Endothelial cell of umbilical vein (primary cell): Measurements from ENCODE around the gene LRRIQ1. TPM values are rescaled to one million over a fixed set of nuclear protein-coding genes. Genes with fewer than 3 reads are reported as not detected.

Experiments
- BruUV-seq: library from RNA; stranded (reverse); fragments of 400-500 nt; replicated peaks from 2 replicates; lab custom pipeline; 2021; lab: Mats Ljungman, UMichigan
- CTCF ChIA-PET: fragments of 300-600, 350-600 bp; sonication (Branson Sonifier 250); formaldehyde crosslinking; loops from one replicate; lab custom pipeline; 2021; ENCODE audit warnings: antibody characterized with exemption, inconsistent platforms; lab: Charles Lee
- POLR2A ChIA-PET: fragments of 300-600, 350-600 bp; sonication (Branson Sonifier 250); formaldehyde crosslinking; loops from one replicate; lab custom pipeline; 2021; ENCODE audit warnings: antibody characterized with exemption, inconsistent platforms; lab: Charles Lee
- DNase-seq: peaks from one replicate; pipeline ENCODE4 v3.0.0-alpha.2; 2011; ENCODE audit warnings: low read depth, low spot score
- FAIRE-seq: peaks from 2 replicates; lab custom pipeline; 2011; peaks lifted over from hg19 to GRCh38; lab: Jason Lieb, UNC
- H2AFZ ChIP-seq: 2 replicates; pipeline ENCODE4 v1.6.0; 2012; ENCODE audit warnings: low read depth, low read length, control low read depth, inconsistent platforms
- H3K27ac ChIP-seq: 2 replicates; pipeline ENCODE4 v1.5.1; 2011; ENCODE audit warnings: low read depth, mild to moderate bottlenecking, control low read depth, low read length, moderate library complexity; ENCODE audit not compliant: insufficient read depth
- H3K27me3 ChIP-seq, 2 experiments: 2 replicates each; pipeline versions ENCODE4 v1.6.0 to v1.6.1; 2011; ENCODE audit warnings: low read length in 2 of 2, mixed read lengths in 1 of 2; ENCODE audit not compliant: control insufficient read depth in 2 of 2, insufficient read depth in 2 of 2
- H3K36me3 ChIP-seq, 2 experiments: 2 replicates in 1 of 2; 3 replicates in 1 of 2; pipeline ENCODE4 v1.5.1; 2011; ENCODE audit warnings: low read length in 2 of 2, mild to moderate bottlenecking in 1 of 2, moderate library complexity in 1 of 2; ENCODE audit not compliant: control insufficient read depth in 2 of 2, insufficient read depth in 2 of 2; ENCODE audit errors: extremely low read depth in 1 of 2
- H3K4me1 ChIP-seq: 3 replicates; pipeline ENCODE4 v1.5.1; 2011; ENCODE audit warnings: mild to moderate bottlenecking, low read length; ENCODE audit not compliant: control insufficient read depth, insufficient read depth; ENCODE audit errors: extremely low read depth
- H3K4me2 ChIP-seq: 2 replicates; pipeline ENCODE4 v1.6.1; 2011; ENCODE audit warnings: low read length, control low read depth, mixed read lengths; ENCODE audit not compliant: insufficient read depth
- H3K4me3 ChIP-seq, 3 experiments: fragments of 200-600 bp in 1 of 3; sonication (generic), shearing (Covaris generic) in 1 of 3; replicated peaks in 1 of 3; 2 replicates each; pipeline ENCODE4 v1.5.1; 2011 to 2016; ENCODE audit warnings: control low read depth in 3 of 3, low read length in 3 of 3, mild to moderate bottlenecking in 2 of 3, inconsistent platforms in 1 of 3, low read depth in 1 of 3, moderate library complexity in 1 of 3; ENCODE audit not compliant: insufficient read depth in 1 of 3
- H3K79me2 ChIP-seq: 2 replicates; pipeline ENCODE4 v1.6.0; 2012; ENCODE audit warnings: low read length, inconsistent platforms; ENCODE audit not compliant: control insufficient read depth, insufficient read depth
- H3K9ac ChIP-seq: replicated peaks from 2 replicates; pipeline ENCODE3; 2011; ENCODE audit warnings: low read length, control low read depth; ENCODE audit not compliant: insufficient read depth; ENCODE audit errors: extremely low read depth
- H3K9me1 ChIP-seq: replicated peaks from 3 replicates; pipeline ENCODE4 v1.6.0; 2011; ENCODE audit warnings: mild to moderate bottlenecking, low read length; ENCODE audit not compliant: control insufficient read depth, insufficient read depth; ENCODE audit errors: extremely low read depth
- H3K9me3 ChIP-seq: replicated peaks from 2 replicates; pipeline ENCODE4 v1.5.1; 2012; ENCODE audit warnings: low read length, inconsistent platforms; ENCODE audit not compliant: control insufficient read depth, insufficient read depth
- H4K20me1 ChIP-seq: replicated peaks from 2 replicates; pipeline ENCODE3; 2011; ENCODE audit warnings: mild to moderate bottlenecking, low read length; ENCODE audit not compliant: control insufficient read depth, insufficient read depth; ENCODE audit errors: extremely low read depth
- EZH2 ChIP-seq: IDR thresholded peaks from 2 replicates; pipeline ENCODE4 v1.6.1; 2012; ENCODE audit warnings: borderline replicate concordance, low read depth, mild to moderate bottlenecking, moderate library complexity, low read length, inconsistent platforms; ENCODE audit not compliant: severe bottlenecking
- FOS ChIP-seq: IDR thresholded peaks from 2 replicates; pipeline ENCODE4 v1.6.1; 2011; ENCODE audit warnings: mild to moderate bottlenecking, low read length, moderate library complexity, borderline replicate concordance; ENCODE audit not compliant: insufficient read depth
- JUN ChIP-seq: IDR thresholded peaks from 2 replicates; pipeline ENCODE4 v1.6.1; 2011; ENCODE audit warnings: borderline replicate concordance, low read depth; ENCODE audit not compliant: insufficient read length, insufficient read depth
- POLR2A ChIP-seq: IDR thresholded peaks from 2 replicates; pipeline ENCODE4 v1.6.1; 2012; ENCODE audit warnings: low read depth, mild to moderate bottlenecking, control low read depth, low read length
- POLR2AphosphoS5 ChIP-seq: IDR thresholded peaks from 2 replicates; pipeline ENCODE4 v1.6.1; 2012; ENCODE audit warnings: low read depth, mild to moderate bottlenecking, control low read depth, low read length, moderate library complexity; ENCODE audit not compliant: insufficient read depth
- dilution Hi-C: fragments of 300-500 bp; cut with MboI; formaldehyde crosslinking; loops from one replicate; pipeline ENCODE4 v1.15.0; 2019; ENCODE audit warnings: low sequenced_read_pairs; ENCODE audit not compliant: extremely low pct_ligation_motif_present
- intact Hi-C: fragments of 100-400 bp; cut with micrococcal nuclease; formaldehyde crosslinking; loops from one replicate; pipeline ENCODE4 v1.10.0; 2022
- polyA plus RNA-seq, 4 experiments: library from polyadenylated mRNA; depleted of rRNA in 3 of 4; stranded (reverse) in 3 of 4; unstranded in 1 of 4; fragments of >200 nt; gene quantifications; 2 replicates each; pipeline versions ENCODE4 v1.2.1 to v1.2.3, GENCODE V29; 2011 to 2012; ENCODE audit warnings: missing spikeins in 1 of 4
- total RNA-seq: library from RNA; stranded (reverse); gene quantifications from 2 replicates; pipeline ENCODE4 v1.2.3, GENCODE V29; 2021

Gene LRRIQ1
- total and polyA plus RNA-seq, 2 donors (not counting 3 experiments of a cell fraction or from before 2014, with no cell fraction given), result 0.08 to 0.20 TPM

- intact Hi-C loops, result no loop called here
- BruUV-seq, result no TSS peak
- POLR2A ChIA-PET, result no interaction called here
Measured at GRCh38 chr12:85260447-85260846, 224.3 kb downstream of the LRRIQ1 start.

GRCh38 chr12:85260896-85261295 is 224.7 kb downstream of the LRRIQ1 start:
- no peak overlapping the region for H3K4me2 ChIP-seq
- intact Hi-C loops (no loop called here), dilution Hi-C loops (no loop called here)
- DNase-seq (no peak), FAIRE-seq (no peak)
- no TSS peak for BruUV-seq
- no peaks in the 10 kb centered on the region for H3K9me1 ChIP-seq
- H3K36me3 ChIP-seq, result no peaks in the 10 kb centered on the region
- ChIA-PET POLR2A (no interaction called here), CTCF (interaction anchor here (1.1 to 2.3 kb wide), 3 partner anchors 10 to 49 kb away, joined by 3 to 7 read pairs (median 5); no protein-coding TSS in a partner anchor)
- no peaks in the 10 kb centered on the region for H3K4me1 ChIP-seq
- H4K20me1 ChIP-seq, result no peaks in the 10 kb centered on the region
- H3K27ac ChIP-seq, result no peak overlapping the region
- no peaks in the 10 kb centered on the region for H3K79me2 ChIP-seq
- H3K27me3 ChIP-seq, result no peaks in the 10 kb centered on the region
- peak overlapping the region; percentile 38 for H2AFZ ChIP-seq
- H3K4me3 ChIP-seq, result no peak overlapping the region
- TF ChIP-seq POLR2AphosphoS5 (no peak), POLR2A (no peak), JUN (no peak)
- no peaks in the 10 kb centered on the region for H3K9me3 ChIP-seq
- no peak overlapping the region for H3K9ac ChIP-seq

More at GRCh38 chr12:85260447-85260846, 224.3 kb downstream of the LRRIQ1 start:
- no peaks in the 10 kb centered on the region for H3K27me3 ChIP-seq
- H3K9me1 ChIP-seq, result no peaks in the 10 kb centered on the region
- H3K4me3 ChIP-seq, result no peak overlapping the region
- no peak overlapping the region for H3K4me2 ChIP-seq
- FAIRE-seq (no peak), DNase-seq (no peak)
- H3K9ac ChIP-seq, result no peak overlapping the region
- H4K20me1 ChIP-seq, result no peaks in the 10 kb centered on the region
- no peaks in the 10 kb centered on the region for H3K9me3 ChIP-seq
- no peaks in the 10 kb centered on the region for H3K4me1 ChIP-seq
- H3K27ac ChIP-seq, result no peak overlapping the region
- CTCF ChIA-PET, result interaction anchor here (1.0 to 2.3 kb wide), 4 partner anchors 10 to 49 kb away, joined by 3 to 7 read pairs (median 4); partner anchors contain the start of gene ALX1
- dilution Hi-C loops, result no loop called here
- H3K36me3 ChIP-seq, result no peaks in the 10 kb centered on the region
- H2AFZ ChIP-seq, result no peak overlapping the region
- TF ChIP-seq POLR2A, result no peak
- no peak for TF ChIP-seq EZH2
- TF ChIP-seq FOS, result no peak
- H3K79me2 ChIP-seq, result no peaks in the 10 kb centered on the region
